GM12878 (cell line): ENCODE results near the gene ZNF132. TPM values are rescaled to one million over a fixed set of nuclear protein-coding genes. Genes with fewer than 3 reads are reported as not detected.

Experiments used
- ATAC-seq: fragments of 200-7000 bp; cut with Tn5 transposase; 3 replicates; pipeline ENCODE4 v1.9.1; 2020; ENCODE audit warnings: mild to moderate bottlenecking, moderate library complexity
- BruUV-seq: library from RNA; stranded (reverse); fragments of 400-500 nt; replicated peaks from 2 replicates; lab custom pipeline; 2021; lab: Mats Ljungman, UMichigan
- CTCF ChIA-PET: fragments of 300-600 bp; sonication (Branson Sonifier 250); formaldehyde crosslinking; extraction: SDS; loops from one replicate; lab custom pipeline; 2021; ENCODE audit warnings: inconsistent platforms; lab: Yijun Ruan, JAX
- POLR2A ChIA-PET: fragments of 350-600 bp; formaldehyde crosslinking; extraction: SDS; loops from one replicate; lab custom pipeline; 2021; ENCODE audit warnings: inconsistent platforms; lab: Charles Lee
- RAD21 ChIA-PET: fragments of 300-600 bp; sonication (Branson Sonifier 250); formaldehyde crosslinking; loops from one replicate; lab custom pipeline; 2023; ENCODE audit warnings: antibody characterized with exemption; ENCODE audit not compliant: unreplicated experiment; lab: Charles Lee
- SMC1A ChIA-PET: fragments of 300-600 bp; sonication (Branson Sonifier 250); formaldehyde crosslinking; loops from one replicate; lab custom pipeline; 2023; ENCODE audit not compliant: unreplicated experiment, uncharacterized antibody; lab: Charles Lee
- DNase-seq: peaks from one replicate; pipeline ENCODE4 v3.0.0-alpha.2; 2011; ENCODE audit warnings: low read depth, low spot score
- FAIRE-seq: peaks from 3 replicates; lab custom pipeline; 2011; peaks lifted over from hg19 to GRCh38; lab: Jason Lieb, UNC
- H2AFZ ChIP-seq: 2 replicates; pipeline ENCODE4 v1.6.0; 2011; ENCODE audit warnings: low read depth, low read length, control low read depth; ENCODE audit not compliant: control insufficient read depth
- H3K27ac ChIP-seq: 2 replicates; pipeline ENCODE4 v1.5.1; 2011; ENCODE audit warnings: control low read depth; ENCODE audit not compliant: control insufficient read depth, insufficient read depth
- H3K27me3 ChIP-seq, 2 experiments: replicated peaks in 1 of 2; 2 replicates each; pipeline versions ENCODE4 v1.6.0 to v1.6.1; 2011; ENCODE audit warnings: low read length in 1 of 2; ENCODE audit not compliant: control insufficient read depth in 2 of 2, insufficient read depth in 2 of 2
- H3K36me3 ChIP-seq, 2 experiments: 2 replicates each; pipeline ENCODE4 v1.5.1; 2011; ENCODE audit warnings: low read length in 1 of 2; ENCODE audit not compliant: control insufficient read depth in 2 of 2, insufficient read depth in 2 of 2
- H3K4me1 ChIP-seq: 2 replicates; pipeline ENCODE4 v1.6.1; 2011; ENCODE audit warnings: mild to moderate bottlenecking, low read length, moderate library complexity, mixed read lengths; ENCODE audit not compliant: control insufficient read depth, insufficient read depth
- H3K4me2 ChIP-seq: 2 replicates; pipeline ENCODE4 v1.6.0; 2011; ENCODE audit warnings: control low read depth; ENCODE audit not compliant: control insufficient read depth, insufficient read depth
- H3K4me3 ChIP-seq: fragments of 200-600 bp; sonication (generic); 2 replicates; pipeline ENCODE4 v1.5.1; 2016
- H3K79me2 ChIP-seq: 2 replicates; pipeline ENCODE4 v1.6.0; 2011; ENCODE audit warnings: low read length; ENCODE audit not compliant: control insufficient read depth, insufficient read depth
- H3K9ac ChIP-seq: 2 replicates; pipeline ENCODE4 v1.8.0; 2011; ENCODE audit warnings: low read length, control low read depth, mixed read lengths; ENCODE audit not compliant: control insufficient read depth, insufficient read depth
- H3K9me3 ChIP-seq: replicated peaks from 3 replicates; pipeline ENCODE4 v1.5.1; 2011; ENCODE audit warnings: mild to moderate bottlenecking, low read length; ENCODE audit not compliant: control insufficient read depth, insufficient read depth
- H4K20me1 ChIP-seq: 2 replicates; pipeline ENCODE4 v1.6.0; 2011; ENCODE audit not compliant: control insufficient read depth, insufficient read depth
- BACH1 ChIP-seq: fragments of 450-650 bp; IDR thresholded peaks from 2 replicates; pipeline ENCODE4 v1.6.1; 2017; ENCODE audit warnings: mild to moderate bottlenecking, borderline replicate concordance
- CBFB ChIP-seq: IDR thresholded peaks from 2 replicates; pipeline ENCODE4 v1.6.1; 2016; ENCODE audit warnings: antibody characterized with exemption, low read depth
- CTCF ChIP-seq, 3 experiments: IDR thresholded peaks in 2 of 3; conservative IDR thresholded peaks in 1 of 3; 2 replicates each; pipeline ENCODE4 v1.5.1; 2011; ENCODE audit warnings: low read depth in 3 of 3, low read length in 3 of 3, mild to moderate bottlenecking in 3 of 3, control low read depth in 2 of 3, moderate library complexity in 2 of 3, inconsistent platforms in 1 of 3, mixed read lengths in 1 of 3; ENCODE audit not compliant: control insufficient read depth in 2 of 3, insufficient read depth in 1 of 3; ENCODE audit errors: extremely low read depth in 1 of 3
- ELK1 ChIP-seq: IDR thresholded peaks from 2 replicates; pipeline ENCODE4 v1.6.1; 2012; ENCODE audit warnings: low read depth, low read length, improper control_type of control experiment
- ETV6 ChIP-seq, 2 experiments: fragments of 450-650 bp in 1 of 2; IDR thresholded peaks in 1 of 2; conservative IDR thresholded peaks in 1 of 2; 2 replicates each; pipeline ENCODE4 v1.6.1; 2014; ENCODE audit warnings: antibody characterized with exemption in 1 of 2, borderline replicate concordance in 1 of 2, low read depth in 1 of 2, mild to moderate bottlenecking in 1 of 2, moderate library complexity in 1 of 2
- GATAD2B ChIP-seq: fragments of 450-650 bp; conservative IDR thresholded peaks from 2 replicates; pipeline ENCODE4 v1.6.1; 2017; ENCODE audit warnings: low read depth, mild to moderate bottlenecking, moderate library complexity
- IKZF1 ChIP-seq: fragments of 450-650 bp; conservative IDR thresholded peaks from 2 replicates; pipeline ENCODE4 v1.6.1; 2017; ENCODE audit warnings: antibody characterized with exemption, mild to moderate bottlenecking
- KLF5 ChIP-seq: fragments of 450-650 bp; IDR thresholded peaks from 2 replicates; pipeline ENCODE4 v1.6.1; 2014; ENCODE audit warnings: mild to moderate bottlenecking; ENCODE audit not compliant: partially characterized antibody
- MLLT1 ChIP-seq: fragments of 450-650 bp; IDR thresholded peaks from 2 replicates; pipeline ENCODE4 v1.6.1; 2016; ENCODE audit warnings: mild to moderate bottlenecking
- MTA2 ChIP-seq: fragments of 450-650 bp; IDR thresholded peaks from 2 replicates; pipeline ENCODE4 v1.6.1; 2016; ENCODE audit warnings: low read depth, mild to moderate bottlenecking, moderate library complexity
- MXI1 ChIP-seq: fragments of 150-350 bp; IDR thresholded peaks from 2 replicates; pipeline ENCODE4 v1.6.1; 2011; ENCODE audit warnings: low read depth, mild to moderate bottlenecking, inconsistent platforms, low read length, improper control_type of control experiment
- MYC ChIP-seq: IDR thresholded peaks from 2 replicates; pipeline ENCODE4 v1.6.1; 2011; ENCODE audit warnings: mild to moderate bottlenecking, low read length, moderate library complexity, inconsistent platforms; ENCODE audit not compliant: insufficient read depth, insufficient replicate concordance, insufficient read length, severe bottlenecking
- NKRF ChIP-seq: fragments of 450-650 bp; conservative IDR thresholded peaks from 2 replicates; pipeline ENCODE4 v1.6.1; 2017; ENCODE audit warnings: mild to moderate bottlenecking, moderate library complexity
- RAD21 ChIP-seq: IDR thresholded peaks from 2 replicates; pipeline ENCODE4 v1.6.1; 2011; ENCODE audit warnings: mild to moderate bottlenecking, low read depth, low read length, moderate library complexity; ENCODE audit not compliant: insufficient read depth
- WGBS: methylation state at CpG from one replicate; pipeline ENCODE4 v1.1.6; 2016; ENCODE audit warnings: low lambda C conversion rate; ENCODE audit not compliant: insufficient replicate concordance, insufficient coverage; ENCODE audit errors: missing lambda C conversion rate; 5-methylcytosine and 5-hydroxymethylcytosine counted together
- in situ Hi-C: fragments of 300-500 bp; cut with MboI; formaldehyde crosslinking; loops from 9 replicates; pipeline ENCODE4 v1.14.3; 2018; ENCODE audit warnings: mixed read lengths
- intact Hi-C: fragments of 100-400 bp; cut with micrococcal nuclease; formaldehyde crosslinking; loops from one replicate; pipeline ENCODE4 v1.14.2; 2022; ENCODE audit not compliant: unreplicated experiment
- polyA plus RNA-seq, 11 experiments: library from polyadenylated mRNA; depleted of rRNA in 4 of 11; unstranded in 6 of 11; stranded (reverse) in 5 of 11; fragments of >200 nt; fragmentation: Nextera tagmentation in 4 of 11; fragmentation: Illumina TruSeq in 1 of 11; extraction: Ambion mirVana in 4 of 11; extraction: Trizol in 1 of 11; gene quantifications; 1 replicate in 1 of 11; 2 replicates in 10 of 11; pipeline versions ENCODE4 v1.2.1 to v1.2.3, GENCODE V29; 2011 to 2016; ENCODE audit warnings: inconsistent platforms in 2 of 11, missing spikeins in 2 of 11, low read depth in 1 of 11
- total RNA-seq, 4 experiments: library from RNA; depleted of rRNA in 3 of 4; stranded (reverse); fragments of >200 nt in 3 of 4; fragmentation: Illumina TruSeq in 1 of 4; extraction: Trizol in 1 of 4; gene quantifications; 2 replicates each; pipeline versions ENCODE4 v1.2.1 to v1.2.3, GENCODE V29; 2013 to 2021

ZNF132 gene
- total and polyA plus RNA-seq, 10 of the 15 experiments (the other 5 are each of a cell fraction or from before 2014, with no cell fraction given) = 0.56 to 4.0 (median 2.3) TPM

GRCh38 chr19:58475714-58476497 is 36.0 kb upstream of the ZNF132 start, which contains the start of gene ZNF446:
TSS of gene ZNF446 (plus strand) at chr19:58476352. CDS start at chr19:58477219, 867 bp downstream.
- CTCF ChIA-PET = no interaction called here
- in situ Hi-C loops = no loop called here
- ATAC-seq (peak; percentile 95), FAIRE-seq (peak; percentile 99), DNase-seq (peak; percentile 93)
- Histone ChIP-seq H3K9ac (peak within 1 kb of the TSS; percentile 82), H3K9me3 (no peaks in the 10 kb centered on the region), H3K27me3 (no peaks in the 10 kb centered on the region), H3K79me2 (no peaks in the 10 kb centered on the region; the same call in 1 of the 2 replicates), H3K27ac (peak within 1 kb of the TSS; percentile 81), H4K20me1 (no peaks in the 10 kb centered on the region), H3K4me2 (peak within 1 kb of the TSS; percentile 89), H3K4me1 (peaks cover 21% of the 10 kb centered on the region), H3K4me3 (peak within 1 kb of the TSS; percentile 50), H3K36me3 (peaks cover 5 to 7% of the 10 kb centered on the region in 2 experiments), H2AFZ (peak within 1 kb of the TSS; percentile 81)
- intact Hi-C loops = loop anchor here (1.0 kb wide), 1 partner anchor 43 kb away; the partner anchor contains the start of gene ZBTB45
- RAD21 ChIA-PET = interaction anchor here (0.5 to 1.0 kb wide), 3 partner anchors 11 to 13 kb away, joined by 3 to 9 read pairs (median 4); no protein-coding TSS in a partner anchor
- no TSS peak for BruUV-seq
- POLR2A ChIA-PET = interaction anchor here (0.7 to 1.9 kb wide), 3 partner anchors 13 to 113 kb away, joined by 3 to 5 read pairs (median 5); partner anchors contain the start of genes ZNF324B and ZNF497
- under 1% methylated on average over 64 of the region's 64 CpGs for WGBS
- SMC1A ChIA-PET = interaction anchor here (1.5 kb wide), 1 partner anchor 10 kb away, joined by 4 read pairs; no protein-coding TSS in a partner anchor
- TF ChIP-seq KLF5 = peak; percentile 57
- 0 out of 4 replicates have a peak, but pooled peaks of 1 of the 2 experiments have one; percentile 25 for TF ChIP-seq ETV6 (conservative IDR thresholded peaks at IDR 0.05 in 1 of 2, IDR thresholded peaks at IDR 0.05 in 1 of 2; ENCODE audit: borderline replicate concordance in 1 of 2, low read depth in 1 of 2)
- TF ChIP-seq NKRF = peak; percentile 84
- no peak for TF ChIP-seq RAD21
- TF ChIP-seq MTA2 = peak; percentile 77
- TF ChIP-seq MYC = no peak
- peak; percentile 16; the same call in 1 of the 2 replicates for TF ChIP-seq MLLT1
- peak; percentile 45 for TF ChIP-seq ELK1
- TF ChIP-seq GATAD2B = peak; percentile 78; the same call in 1 of the 2 replicates
- TF ChIP-seq IKZF1 = peak; percentile 93
- TF ChIP-seq CTCF (IDR thresholded peaks at IDR 0.05 in 2 of 3, conservative IDR thresholded peaks at IDR 0.05 in 1 of 3; ENCODE audit: control insufficient read depth in 2 of 3, extremely low read depth in 1 of 3, insufficient read depth in 1 of 3, low read depth in 3 of 3, low read length in 3 of 3) = no peak
- TF ChIP-seq CBFB = no peak; the same call in none of the 2 replicates
- TF ChIP-seq MXI1 = peak; percentile 98
- peak; percentile 83 for TF ChIP-seq BACH1
